C4-2B (cell line): ENCODE measurements around the gene DNAH2.

Experiments
- ZFX ChIP-seq: fragments of 450-650 bp; IDR thresholded peaks from 2 replicates; pipeline ENCODE4 v1.6.1; 2017
- TF ChIP-seq, protein P1 (sequence below): fragments of 450-650 bp; conservative IDR thresholded peaks from 2 replicates; pipeline ENCODE4 v1.5.1; 2017; ENCODE audit warnings: mild to moderate bottlenecking

DNA sequence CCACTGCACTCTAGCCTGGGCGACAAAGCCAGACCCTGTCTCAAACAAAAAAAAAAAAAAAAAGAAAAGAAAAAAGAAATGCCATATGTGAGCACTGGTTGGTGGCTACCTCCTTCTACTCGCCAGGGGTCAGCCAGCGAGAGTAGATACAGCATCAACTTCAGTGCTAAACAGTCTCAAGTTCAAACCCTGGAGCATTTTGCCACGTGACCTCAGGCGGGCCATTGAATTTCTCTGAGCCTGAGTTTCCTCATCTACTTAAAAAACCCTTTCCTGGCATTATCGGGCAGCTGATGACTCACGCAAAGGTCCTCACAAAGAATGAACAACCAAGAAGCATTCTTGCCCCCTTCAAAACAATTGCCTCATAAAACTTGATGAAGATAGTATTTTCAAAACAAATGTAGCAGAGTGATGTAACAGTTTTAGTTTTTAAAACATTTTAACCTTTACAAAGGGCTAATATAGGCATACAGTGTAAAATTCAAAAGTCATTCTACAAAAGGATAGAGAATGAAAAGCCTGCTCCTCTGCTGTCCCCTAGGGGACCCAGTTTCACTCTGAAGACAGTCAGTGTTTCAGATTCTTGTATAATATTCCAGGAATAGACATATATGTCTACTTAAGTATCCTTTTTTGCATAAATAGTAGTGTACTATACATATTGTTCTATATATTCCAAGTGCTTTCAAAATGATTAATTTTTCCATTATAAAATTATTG, 28.4 kb downstream of the DNAH2 start:
- TF ChIP-seq, protein P1, sequence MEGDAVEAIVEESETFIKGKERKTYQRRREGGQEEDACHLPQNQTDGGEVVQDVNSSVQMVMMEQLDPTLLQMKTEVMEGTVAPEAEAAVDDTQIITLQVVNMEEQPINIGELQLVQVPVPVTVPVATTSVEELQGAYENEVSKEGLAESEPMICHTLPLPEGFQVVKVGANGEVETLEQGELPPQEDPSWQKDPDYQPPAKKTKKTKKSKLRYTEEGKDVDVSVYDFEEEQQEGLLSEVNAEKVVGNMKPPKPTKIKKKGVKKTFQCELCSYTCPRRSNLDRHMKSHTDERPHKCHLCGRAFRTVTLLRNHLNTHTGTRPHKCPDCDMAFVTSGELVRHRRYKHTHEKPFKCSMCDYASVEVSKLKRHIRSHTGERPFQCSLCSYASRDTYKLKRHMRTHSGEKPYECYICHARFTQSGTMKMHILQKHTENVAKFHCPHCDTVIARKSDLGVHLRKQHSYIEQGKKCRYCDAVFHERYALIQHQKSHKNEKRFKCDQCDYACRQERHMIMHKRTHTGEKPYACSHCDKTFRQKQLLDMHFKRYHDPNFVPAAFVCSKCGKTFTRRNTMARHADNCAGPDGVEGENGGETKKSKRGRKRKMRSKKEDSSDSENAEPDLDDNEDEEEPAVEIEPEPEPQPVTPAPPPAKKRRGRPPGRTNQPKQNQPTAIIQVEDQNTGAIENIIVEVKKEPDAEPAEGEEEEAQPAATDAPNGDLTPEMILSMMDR, result no peak; the same call in 1 of the 2 replicates
- no peak for TF ChIP-seq ZFX
